GM13976 (cell line): ENCODE data around the gene ARL5B.

Experiments
- DNase-seq: peaks from one replicate; pipeline ENCODE4 v3.0.0; 2012; ENCODE audit warnings: low spot score
- CTCF ChIP-seq: IDR thresholded peaks from 2 replicates; pipeline ENCODE4 v1.5.1; 2012; ENCODE audit warnings: borderline replicate concordance, mild to moderate bottlenecking; ENCODE audit not compliant: insufficient read depth; ENCODE audit errors: extremely low read depth, missing control alignments, control extremely low read depth
- in situ Hi-C: fragments of 300-500 bp; cut with MboI; formaldehyde crosslinking; loops from one replicate; pipeline ENCODE4 v1.12.0; 2022; ENCODE audit warnings: low sequenced_read_pairs, mixed read lengths, inconsistent platforms; ENCODE audit not compliant: unreplicated experiment

Gene ARL5B

GRCh38 chr10:18660816-18661431 lies 1.7 kb downstream of the ARL5B start:
- no peak for DNase-seq
- in situ Hi-C loops: no loop called here
- no peak for TF ChIP-seq CTCF

- no peak for DNase-seq
- TF ChIP-seq CTCF: no peak
- in situ Hi-C loops: no loop called here
Observed at GRCh38 chr10:18664841-18665478, 5.7 kb downstream of the ARL5B start.

GRCh38 chr10:18665815-18666558 lies 6.8 kb downstream of the ARL5B start:
- no peak for DNase-seq
- in situ Hi-C loops: no loop called here
- no peak for TF ChIP-seq CTCF

- in situ Hi-C loops: no loop called here
- DNase-seq: no peak
- no peak for TF ChIP-seq CTCF
Observed at GRCh38 chr10:18666810-18667209, 7.6 kb downstream of the ARL5B start.

GRCh38 chr10:18668026-18668425 lies 8.8 kb downstream of the ARL5B start:
- TF ChIP-seq CTCF: no peak
- in situ Hi-C loops: no loop called here
- DNase-seq: no peak

GRCh38 chr10:18675086-18675801 lies 16.0 kb downstream of the ARL5B start:
- TF ChIP-seq CTCF: no peak
- no peak for DNase-seq
- in situ Hi-C loops: no loop called here
